ENCODE results near the gene GLCE.

The GLCE gene

DNA sequence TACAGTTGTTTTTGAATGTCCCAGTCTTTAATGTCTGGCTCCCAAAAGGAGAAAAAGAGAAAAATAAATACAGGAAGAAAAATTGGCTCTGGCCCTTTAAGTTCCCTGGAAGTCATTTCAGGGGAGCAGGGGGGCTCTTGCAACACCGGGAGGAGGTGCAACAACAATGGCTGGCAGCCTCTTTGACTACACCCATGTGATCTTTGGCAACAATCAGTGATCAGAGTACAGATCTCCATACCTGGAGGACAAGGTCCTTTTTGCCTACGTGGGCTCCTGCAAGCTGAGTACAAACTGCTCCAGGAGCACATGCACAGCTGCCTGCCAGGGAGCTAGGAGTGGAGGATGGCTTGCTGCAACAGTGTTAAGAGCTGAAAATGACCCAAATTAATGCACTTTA lies 63.9 kb downstream of the GLCE start:
- H3K27me3 Mint-ChIP-seq = no peaks in the 10 kb centered on the region
- H3K9me3 Mint-ChIP-seq = peaks cover 14% of the 10 kb centered on the region
- ATAC-seq = no peak
- no peaks in the 10 kb centered on the region for H3K4me1 Mint-ChIP-seq
- no peak overlapping the region for H3K4me3 Mint-ChIP-seq
- peaks cover 24% of the 10 kb centered on the region for H3K36me3 Mint-ChIP-seq (ENCODE audit: low read depth)
- DNase-seq = no peak
- no peak overlapping the region for H3K27ac Mint-ChIP-seq

DNA sequence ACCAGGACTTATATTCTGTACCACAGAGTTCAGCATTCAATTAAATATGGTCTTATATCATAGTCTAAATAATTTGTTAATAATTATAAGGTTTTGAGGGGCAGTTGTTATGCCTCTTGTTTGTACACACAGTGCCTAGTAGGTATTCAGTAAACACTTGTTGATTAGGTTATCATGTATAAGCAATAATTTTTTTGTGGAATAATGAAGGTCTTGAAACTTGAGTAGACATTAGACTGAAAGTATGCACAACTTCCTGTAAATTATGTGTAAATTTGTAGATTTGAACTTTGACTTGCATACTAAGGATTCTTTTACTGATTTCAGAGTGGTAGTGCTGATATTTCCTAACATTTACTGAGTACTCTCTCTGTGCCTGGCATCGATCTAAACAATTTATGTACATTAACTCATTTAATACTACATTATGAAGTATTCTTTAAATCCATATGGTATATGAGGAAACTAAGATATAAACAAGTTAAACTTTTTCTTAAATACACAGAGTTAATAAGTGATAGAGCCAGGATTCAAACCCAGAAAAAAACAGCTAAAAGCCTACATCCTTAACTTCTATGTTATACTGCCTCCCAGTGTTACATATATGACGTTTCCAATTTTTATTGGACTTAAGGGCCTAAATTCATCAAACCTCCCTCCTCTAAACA lies 65.1 kb downstream of the GLCE start:
- Mint-ChIP-seq H3K27me3 (no peaks in the 10 kb centered on the region), H3K4me1 (no peaks in the 10 kb centered on the region), H3K27ac (no peak overlapping the region), H3K36me3 (ENCODE audit: low read depth) (peaks cover 24% of the 10 kb centered on the region), H3K4me3 (no peak overlapping the region), H3K9me3 (peaks cover 14% of the 10 kb centered on the region)
- no peak for DNase-seq
- no peak for ATAC-seq

DNA sequence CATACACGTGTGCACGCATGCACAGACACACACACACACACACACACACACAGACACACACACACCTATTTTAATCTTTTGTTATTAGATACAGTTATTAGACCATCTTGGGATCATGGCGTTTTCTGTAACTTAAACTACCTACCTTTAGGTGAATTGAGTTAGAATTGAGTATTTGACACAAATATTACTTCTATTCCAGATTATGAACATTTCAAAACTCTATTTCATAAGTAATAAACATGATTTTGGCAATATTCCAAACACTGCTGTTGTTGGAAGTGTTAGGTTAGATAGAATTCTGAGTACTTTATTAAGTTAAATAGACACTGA lies 65.6 kb downstream of the GLCE start:
- Mint-ChIP-seq H3K9me3 (peaks cover 14% of the 10 kb centered on the region), H3K4me3 (no peak overlapping the region), H3K27me3 (no peaks in the 10 kb centered on the region), H3K27ac (no peak overlapping the region), H3K36me3 (ENCODE audit: low read depth) (peaks cover 22% of the 10 kb centered on the region), H3K4me1 (no peaks in the 10 kb centered on the region)
- ATAC-seq (no peak), DNase-seq (no peak)

DNA sequence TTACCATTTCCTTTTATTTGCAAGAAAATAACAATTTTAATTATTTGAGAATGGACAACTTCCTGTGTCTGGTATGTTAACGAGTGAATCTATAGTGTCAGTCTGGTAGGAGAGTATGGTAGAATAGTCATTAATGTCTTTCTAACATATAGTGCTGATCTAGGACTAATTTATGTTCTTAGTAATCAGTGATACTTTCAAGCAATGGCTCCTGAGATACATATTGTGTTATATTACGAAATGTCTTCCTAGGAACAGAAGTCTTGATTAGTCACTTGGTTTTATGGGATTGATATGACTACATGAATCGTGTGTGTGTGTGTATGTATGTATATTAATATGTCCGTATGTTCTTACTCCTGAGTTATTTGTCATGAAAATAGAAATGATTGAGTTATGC lies 71.7 kb downstream of the GLCE start:
- ATAC-seq = no peak

DNA sequence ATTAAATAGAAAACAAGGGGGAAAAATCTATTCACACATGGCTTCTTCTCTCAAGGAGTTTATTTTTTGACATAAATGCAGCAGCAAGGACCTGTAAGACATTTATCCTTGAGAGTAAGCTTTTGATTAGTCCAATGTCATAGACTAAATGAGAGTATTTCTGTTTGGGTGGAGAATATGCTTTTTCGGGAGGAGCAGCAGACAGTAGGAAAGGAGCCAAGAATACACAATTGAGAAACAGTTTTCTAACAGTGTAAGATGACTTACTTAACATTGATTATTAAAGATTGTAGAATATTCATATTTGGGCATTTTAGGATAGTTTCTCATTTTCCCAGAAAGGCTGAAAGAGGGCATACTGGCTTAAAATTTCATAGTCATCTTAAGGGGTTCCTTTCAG lies 72.3 kb downstream of the GLCE start:
- no peaks in the 10 kb centered on the region for H3K4me1 Mint-ChIP-seq
- ATAC-seq = no peak
- no peak overlapping the region for H3K27ac Mint-ChIP-seq
- H3K27me3 Mint-ChIP-seq = no peaks in the 10 kb centered on the region
- H3K36me3 Mint-ChIP-seq (ENCODE audit: low read depth) = peaks cover 6% of the 10 kb centered on the region
- no peaks in the 10 kb centered on the region for H3K9me3 Mint-ChIP-seq
- DNase-seq = no peak
- no peak overlapping the region for H3K4me3 Mint-ChIP-seq

More for the DNA sequence above, 71.7 kb downstream of the GLCE start:
- Mint-ChIP-seq H3K36me3 (ENCODE audit: low read depth) (peaks cover 6% of the 10 kb centered on the region), H3K9me3 (no peaks in the 10 kb centered on the region), H3K27ac (no peak overlapping the region), H3K4me3 (no peak overlapping the region), H3K4me1 (no peaks in the 10 kb centered on the region), H3K27me3 (no peaks in the 10 kb centered on the region)
- no peak for DNase-seq

DNA sequence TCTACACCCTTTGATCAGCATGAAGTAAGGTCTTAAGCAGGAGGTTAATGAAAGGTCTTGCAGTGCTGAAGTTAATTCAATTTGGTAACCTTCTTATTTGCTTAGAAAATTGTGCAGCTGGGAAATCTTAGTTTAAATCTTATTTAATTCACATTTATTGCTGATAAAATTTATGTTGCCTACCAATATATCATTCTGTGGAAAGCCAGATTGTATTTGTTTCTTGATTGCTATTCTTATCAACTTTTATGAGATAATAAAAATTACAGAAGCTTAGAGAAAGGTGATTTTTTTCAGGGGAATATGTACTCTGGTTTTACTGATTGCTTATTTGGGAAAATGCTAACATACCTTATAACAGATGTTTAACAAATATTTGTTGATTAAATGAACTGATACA lies 74.2 kb downstream of the GLCE start:
- no peaks in the 10 kb centered on the region for H3K27me3 Mint-ChIP-seq
- DNase-seq = no peak
- H3K4me1 Mint-ChIP-seq = no peaks in the 10 kb centered on the region
- no peak overlapping the region for H3K27ac Mint-ChIP-seq
- H3K9me3 Mint-ChIP-seq = peaks cover 6% of the 10 kb centered on the region
- no peak for ATAC-seq
- H3K36me3 Mint-ChIP-seq (ENCODE audit: low read depth) = peaks cover 1% of the 10 kb centered on the region
- no peak overlapping the region for H3K4me3 Mint-ChIP-seq

DNA sequence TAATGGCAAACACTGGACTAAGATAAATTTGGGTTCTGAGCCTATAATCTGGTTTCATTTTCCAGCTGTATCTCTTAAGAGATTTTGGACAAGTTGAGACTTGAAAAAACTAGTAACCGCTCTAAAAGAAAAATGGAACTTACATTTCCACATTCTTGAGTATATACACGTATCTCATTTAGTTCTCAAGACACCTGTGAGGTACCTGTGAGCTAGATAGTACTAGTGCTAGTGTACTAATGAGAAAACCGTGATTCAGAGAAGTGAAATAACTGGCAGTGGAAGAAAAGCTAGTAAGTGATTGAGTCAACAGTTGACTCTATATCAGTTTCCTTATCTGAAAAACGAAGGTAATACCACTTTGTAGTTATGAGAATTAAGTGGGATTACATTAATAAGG lies 76.1 kb downstream of the GLCE start:
- H3K27me3 Mint-ChIP-seq = no peaks in the 10 kb centered on the region

DNA sequence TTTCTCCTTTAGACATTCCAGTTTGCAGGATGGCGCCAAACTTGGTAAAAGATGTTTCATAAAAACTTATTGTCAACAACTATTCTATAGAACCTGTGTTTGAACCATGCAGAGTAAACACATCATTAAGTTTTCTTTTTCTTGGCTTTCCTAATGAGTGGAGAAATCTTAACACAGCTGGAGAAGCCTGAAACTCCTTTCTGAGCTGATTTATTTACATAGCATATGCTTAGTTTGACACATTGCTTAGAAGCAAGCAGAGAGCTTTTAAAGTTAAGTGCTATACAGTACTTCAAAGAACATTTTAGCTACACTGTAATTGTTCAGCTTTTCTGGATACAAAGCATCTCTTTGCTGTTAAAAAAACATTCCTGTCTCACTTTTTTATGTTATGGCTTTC lies 77.3 kb downstream of the GLCE start:
- ATAC-seq (no peak), DNase-seq (no peak)
- Mint-ChIP-seq H3K36me3 (ENCODE audit: low read depth) (peaks cover 1% of the 10 kb centered on the region), H3K4me1 (no peaks in the 10 kb centered on the region), H3K27ac (no peak overlapping the region), H3K4me3 (no peak overlapping the region), H3K27me3 (no peaks in the 10 kb centered on the region), H3K9me3 (peaks cover 6% of the 10 kb centered on the region)

More for the DNA sequence above, 76.1 kb downstream of the GLCE start:
- ATAC-seq = no peak
- Mint-ChIP-seq H3K4me3 (no peak overlapping the region), H3K4me1 (no peaks in the 10 kb centered on the region), H3K9me3 (peaks cover 6% of the 10 kb centered on the region), H3K36me3 (ENCODE audit: low read depth) (peaks cover 1% of the 10 kb centered on the region), H3K27ac (no peak overlapping the region)
- DNase-seq = no peak

DNA sequence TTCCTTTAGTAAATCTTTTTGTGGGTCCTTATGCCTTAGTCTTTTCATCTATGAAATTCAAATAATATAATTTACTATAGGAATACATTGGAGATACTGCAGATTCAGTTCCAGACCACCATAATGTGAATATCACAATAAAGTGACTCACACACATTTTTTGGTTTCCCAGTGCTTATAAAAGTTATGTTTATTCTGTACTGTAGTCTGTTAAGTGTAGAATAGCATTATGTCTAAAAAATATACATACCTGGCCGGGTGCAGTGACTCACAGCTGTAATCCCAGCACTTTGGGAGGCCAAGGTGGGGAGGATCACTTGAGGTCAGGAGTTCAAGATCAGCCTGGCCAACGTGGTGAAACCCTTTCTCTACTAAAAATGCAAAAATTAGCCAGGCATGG lies 84.4 kb downstream of the GLCE start:
- no peaks in the 10 kb centered on the region for H3K36me3 Mint-ChIP-seq (ENCODE audit: low read depth)
- no peak for ATAC-seq
- no peaks in the 10 kb centered on the region for H3K9me3 Mint-ChIP-seq
- no peaks in the 10 kb centered on the region for H3K4me1 Mint-ChIP-seq
- no peak for DNase-seq
- H3K27ac Mint-ChIP-seq = no peak overlapping the region
- H3K4me3 Mint-ChIP-seq = no peak overlapping the region
- H3K27me3 Mint-ChIP-seq = no peaks in the 10 kb centered on the region

DNA sequence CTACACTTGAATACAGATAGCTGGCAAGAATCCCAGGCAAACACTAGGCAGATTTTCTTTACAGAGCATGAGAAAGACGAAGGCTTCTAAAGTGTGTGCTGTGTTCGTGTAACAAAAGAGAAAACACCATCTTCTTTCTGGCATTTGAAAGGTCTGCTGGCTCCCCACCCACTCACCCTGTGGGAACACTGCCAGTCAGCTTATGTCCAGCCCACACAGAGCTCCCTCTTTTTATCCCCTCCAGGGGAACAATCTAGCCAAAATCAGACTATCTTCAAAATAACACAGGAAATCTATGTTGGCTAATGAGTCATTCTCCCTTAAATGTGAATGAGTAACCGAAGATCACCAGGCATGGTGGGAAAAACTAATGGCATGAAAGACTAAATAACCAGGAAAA lies 92.7 kb downstream of the GLCE start:
- peaks cover 7% of the 10 kb centered on the region for H3K4me1 Mint-ChIP-seq
- no peak overlapping the region for H3K27ac Mint-ChIP-seq
- ATAC-seq = no peak
- no peaks in the 10 kb centered on the region for H3K9me3 Mint-ChIP-seq
- H3K27me3 Mint-ChIP-seq = no peaks in the 10 kb centered on the region
- DNase-seq = no peak
- no peaks in the 10 kb centered on the region for H3K36me3 Mint-ChIP-seq (ENCODE audit: low read depth)
- no peak overlapping the region for H3K4me3 Mint-ChIP-seq

DNA sequence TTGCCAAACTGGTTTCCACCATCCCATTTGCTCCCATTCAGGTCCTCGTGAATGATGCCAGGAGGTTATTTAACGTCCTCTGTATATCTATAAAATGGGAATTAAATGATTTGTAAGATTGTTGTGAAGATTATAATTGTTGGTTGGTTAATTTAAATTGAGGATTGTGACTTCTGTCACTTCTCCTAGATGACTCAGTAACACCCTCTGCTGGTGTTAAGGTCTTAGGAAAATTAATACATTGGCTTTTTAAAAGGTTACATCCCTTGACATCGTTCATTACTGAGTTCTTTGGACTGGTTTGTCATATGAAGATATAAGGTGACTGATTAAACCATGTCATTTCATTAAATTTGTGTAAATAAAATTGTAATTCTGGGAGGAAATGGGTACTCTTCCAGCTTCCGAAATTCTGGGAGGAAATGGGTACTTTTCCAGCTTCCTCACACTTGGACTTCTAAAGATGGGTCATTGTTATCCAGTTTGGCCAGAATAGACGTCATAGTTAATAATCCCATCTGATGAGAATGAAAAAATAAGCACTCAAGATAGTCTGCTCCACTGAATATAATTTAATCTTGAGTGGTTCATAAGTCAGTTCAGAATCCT lies 105.0 kb downstream of the GLCE start:
- H3K4me1 Mint-ChIP-seq = no peaks in the 10 kb centered on the region
- H3K36me3 Mint-ChIP-seq (ENCODE audit: low read depth) = no peaks in the 10 kb centered on the region
- DNase-seq = no peak
- H3K27me3 Mint-ChIP-seq = no peaks in the 10 kb centered on the region
- ATAC-seq = no peak
- H3K27ac Mint-ChIP-seq = no peak overlapping the region
- no peak overlapping the region for H3K4me3 Mint-ChIP-seq
- no peaks in the 10 kb centered on the region for H3K9me3 Mint-ChIP-seq

DNA sequence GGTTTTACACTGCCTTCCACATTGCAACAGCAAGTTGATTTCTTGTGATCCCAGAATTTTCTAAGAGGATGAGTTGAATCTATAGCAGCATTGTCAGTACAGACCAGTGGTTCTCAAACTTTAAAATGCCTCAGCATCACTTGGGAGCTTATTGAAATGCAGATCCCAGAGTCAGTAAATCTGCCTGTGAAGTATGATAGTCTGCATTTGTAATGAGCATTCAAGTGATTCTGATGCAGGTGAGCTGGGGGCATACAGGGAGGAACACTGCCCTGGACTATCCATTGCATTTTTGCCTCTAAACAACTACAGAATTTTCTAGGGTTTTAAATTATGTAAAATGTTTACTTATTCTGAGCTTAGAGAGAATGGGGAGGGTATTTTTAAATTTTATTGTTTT lies 110.8 kb downstream of the GLCE start:
- H3K27me3 Mint-ChIP-seq = no peaks in the 10 kb centered on the region
- no peaks in the 10 kb centered on the region for H3K36me3 Mint-ChIP-seq (ENCODE audit: low read depth)
- DNase-seq = no peak
- ATAC-seq = no peak
- no peaks in the 10 kb centered on the region for H3K9me3 Mint-ChIP-seq
- no peak overlapping the region for H3K27ac Mint-ChIP-seq
- no peak overlapping the region for H3K4me3 Mint-ChIP-seq
- H3K4me1 Mint-ChIP-seq = no peaks in the 10 kb centered on the region

DNA sequence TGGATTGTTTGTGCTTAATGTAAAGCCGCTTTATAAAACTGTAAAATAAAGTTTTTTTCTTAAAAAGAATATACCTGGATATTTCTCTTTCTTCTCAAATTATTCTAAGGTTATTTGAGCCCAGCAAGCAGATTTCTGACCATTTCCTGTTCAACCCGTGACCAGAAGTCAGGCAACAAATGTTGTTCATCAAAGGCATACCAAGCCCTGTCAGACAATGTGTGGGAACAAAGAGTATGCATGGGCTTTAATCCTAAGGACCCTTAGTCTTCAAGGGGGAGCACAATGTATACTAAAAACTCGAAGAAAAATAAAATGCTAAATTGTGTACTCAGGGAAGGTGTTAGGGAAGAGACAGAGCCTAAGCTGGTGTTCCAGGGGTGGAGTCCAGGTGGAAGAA lies 111.7 kb downstream of the GLCE start:
- no peak for DNase-seq

DNA sequence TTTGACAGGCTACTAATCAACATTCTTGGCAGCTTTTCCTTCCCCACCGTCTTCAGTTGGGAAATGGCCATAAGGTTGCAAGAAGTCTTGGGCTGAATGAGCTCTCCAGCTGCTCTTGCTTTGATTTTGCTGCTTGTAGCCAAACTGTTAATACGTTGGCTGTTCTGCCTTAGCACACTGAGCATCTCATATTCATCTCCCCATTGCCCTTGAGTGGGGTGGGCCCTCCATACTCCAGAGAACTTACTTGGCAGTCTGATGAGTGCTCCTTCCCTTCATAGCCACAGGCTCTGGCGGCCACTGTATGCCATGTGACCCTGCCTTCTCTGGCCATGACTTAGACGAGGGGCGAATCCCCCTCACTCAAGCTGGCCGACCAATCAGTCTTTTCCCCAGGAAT lies 112.5 kb downstream of the GLCE start:
- no peaks in the 10 kb centered on the region for H3K9me3 Mint-ChIP-seq
- ATAC-seq (no peak), DNase-seq (no peak)
- no peaks in the 10 kb centered on the region for H3K27me3 Mint-ChIP-seq
- no peak overlapping the region for H3K27ac Mint-ChIP-seq
- no peak overlapping the region for H3K4me3 Mint-ChIP-seq
- no peaks in the 10 kb centered on the region for H3K36me3 Mint-ChIP-seq (ENCODE audit: low read depth)
- no peaks in the 10 kb centered on the region for H3K4me1 Mint-ChIP-seq

More for the DNA sequence above, 111.7 kb downstream of the GLCE start:
- H3K4me3 Mint-ChIP-seq = no peak overlapping the region
- H3K9me3 Mint-ChIP-seq = no peaks in the 10 kb centered on the region
- ATAC-seq = no peak
- H3K27ac Mint-ChIP-seq = no peak overlapping the region
- H3K27me3 Mint-ChIP-seq = no peaks in the 10 kb centered on the region
- no peaks in the 10 kb centered on the region for H3K4me1 Mint-ChIP-seq
- no peaks in the 10 kb centered on the region for H3K36me3 Mint-ChIP-seq (ENCODE audit: low read depth)

DNA sequence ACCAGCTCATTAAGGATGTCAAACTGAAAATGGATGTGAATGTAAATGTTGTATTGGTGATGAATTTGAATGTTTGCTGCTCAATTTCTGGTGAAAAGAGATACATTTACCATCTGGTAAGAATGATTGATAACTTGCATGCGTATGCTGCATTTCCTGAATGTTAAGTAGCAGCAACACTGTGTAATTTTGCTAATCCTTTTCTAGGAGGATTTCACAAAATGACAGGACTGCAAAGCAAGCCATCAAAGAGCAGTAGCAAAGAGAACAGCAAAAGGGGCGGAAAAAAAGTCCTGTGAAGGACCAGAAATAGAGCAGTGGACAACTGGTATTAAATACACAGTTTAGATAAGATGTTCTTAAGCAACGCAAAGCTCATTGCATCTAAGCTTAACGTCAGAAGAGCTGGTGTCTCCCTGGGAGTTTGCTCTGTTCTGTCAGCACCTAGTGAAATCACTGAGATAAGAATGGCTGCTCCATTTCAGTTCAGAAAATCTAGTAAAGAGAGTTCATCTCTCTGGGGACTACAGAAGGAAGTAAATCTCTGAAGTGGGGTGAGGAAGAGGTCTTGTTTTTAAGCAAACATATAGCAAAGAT lies 114.7 kb downstream of the GLCE start:
- Mint-ChIP-seq H3K36me3 (ENCODE audit: low read depth) (no peaks in the 10 kb centered on the region), H3K4me1 (no peaks in the 10 kb centered on the region), H3K9me3 (no peaks in the 10 kb centered on the region), H3K27me3 (no peaks in the 10 kb centered on the region), H3K4me3 (no peak overlapping the region), H3K27ac (no peak overlapping the region)
- ATAC-seq (no peak), DNase-seq (no peak)

Measured in activated naive CD8-positive, alpha-beta T cell treated with anti-CD3 and anti-CD28 coated beads, Interleukin-2, amount 50 U/mL, for 24 hours (primary cell).